HG02623 (cell line): ENCODE data around the gene SERINC3.
A peak's percentile ranks its signal among the peaks of the same experiment; 100 is the strongest.
"Not testable (repeated sequence)": the region's sequence is repeated elsewhere in the genome, so short reads cannot be mapped to it uniquely, and the experiment has no call there.

Source experiments
- ATAC-seq: cut with Tn5 transposase; IDR thresholded peaks from one replicate; pipeline ENCODE4 v1.9.1; 2021; ENCODE audit warnings: moderate library complexity; ENCODE audit not compliant: unreplicated experiment

SERINC3 gene

DNA sequence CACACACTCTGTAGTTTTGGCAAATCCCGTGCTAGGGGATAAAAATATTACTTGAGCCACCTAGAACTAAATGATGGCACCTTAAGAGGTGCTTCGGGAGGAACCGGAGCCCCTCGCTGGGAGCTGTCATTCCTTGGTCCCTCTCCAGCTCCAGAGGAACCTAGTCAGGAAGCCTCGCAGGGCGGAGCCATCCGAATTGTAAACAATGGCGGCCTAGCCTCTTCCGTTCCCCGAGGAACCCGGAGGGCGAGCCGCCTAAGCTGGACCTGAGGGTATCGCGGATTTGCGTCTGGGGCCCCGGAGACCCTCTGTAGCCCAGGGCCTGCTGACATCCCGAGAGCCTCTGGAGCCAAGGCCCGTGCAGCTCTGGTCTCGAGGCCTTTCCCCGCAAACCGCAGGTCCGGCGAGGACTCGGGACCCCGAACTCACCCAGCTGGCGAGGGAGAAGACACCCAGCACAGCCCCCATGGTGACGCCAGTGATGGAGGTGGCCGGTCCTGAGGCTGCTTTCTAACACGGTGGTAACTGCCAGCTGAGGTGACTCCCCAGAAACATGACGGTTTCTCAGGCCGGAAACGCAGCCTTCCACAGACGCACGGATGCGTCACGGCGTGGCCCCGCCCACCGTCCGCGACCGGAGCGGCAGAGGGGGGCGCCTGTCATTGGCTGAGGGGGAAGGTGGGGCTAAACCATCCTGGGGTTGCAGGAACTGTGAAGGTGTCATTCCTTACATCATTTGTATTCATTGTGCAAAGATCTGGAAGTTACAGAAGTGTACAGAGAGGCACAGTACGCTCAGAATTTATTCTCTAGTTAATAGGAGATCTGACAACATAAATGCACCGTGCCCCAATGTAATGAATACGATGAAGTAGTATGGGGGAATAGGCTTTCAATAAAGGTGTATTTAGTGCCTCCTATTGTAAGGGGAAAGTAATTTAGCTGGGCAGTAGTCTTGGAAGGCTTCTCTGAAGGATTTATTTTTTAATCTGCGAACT, at the start of gene SERINC3:
Gene SERINC3 (minus strand): TSS at position 587 of the 998 bp plus-strand sequence. CDS start 119 bp downstream, at position 468.
- peak; percentile 96 for ATAC-seq

DNA sequence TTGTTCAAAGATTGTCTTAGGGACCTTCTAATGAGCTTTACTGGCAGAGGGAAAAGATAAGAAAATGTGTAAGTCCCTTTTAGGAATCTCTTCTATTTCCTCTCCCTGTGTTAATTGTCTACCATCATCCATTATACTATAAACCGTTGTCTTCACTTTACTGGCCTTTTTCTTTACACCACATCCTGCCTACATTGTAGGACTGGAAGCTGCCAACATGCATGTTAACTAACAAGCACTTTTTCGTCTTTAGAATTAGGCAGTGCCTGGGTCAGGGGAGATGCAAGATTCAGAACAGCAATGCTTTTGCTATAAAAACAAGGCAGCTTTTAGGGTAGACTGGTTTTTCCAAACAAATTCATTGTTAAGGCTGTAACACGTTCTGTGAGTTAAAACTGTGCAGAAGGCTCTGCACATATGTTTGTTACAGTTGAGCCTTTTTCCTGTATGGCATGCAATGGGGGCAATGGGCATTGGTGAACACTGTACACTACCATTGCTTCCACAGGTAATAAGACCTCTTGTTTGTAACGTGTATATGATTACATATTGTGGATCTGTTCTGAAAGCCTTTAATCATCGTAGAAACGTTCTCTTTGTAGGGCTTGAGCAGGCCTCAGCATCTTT, 49.6 kb upstream of the SERINC3 start:
- no peak for ATAC-seq

DNA sequence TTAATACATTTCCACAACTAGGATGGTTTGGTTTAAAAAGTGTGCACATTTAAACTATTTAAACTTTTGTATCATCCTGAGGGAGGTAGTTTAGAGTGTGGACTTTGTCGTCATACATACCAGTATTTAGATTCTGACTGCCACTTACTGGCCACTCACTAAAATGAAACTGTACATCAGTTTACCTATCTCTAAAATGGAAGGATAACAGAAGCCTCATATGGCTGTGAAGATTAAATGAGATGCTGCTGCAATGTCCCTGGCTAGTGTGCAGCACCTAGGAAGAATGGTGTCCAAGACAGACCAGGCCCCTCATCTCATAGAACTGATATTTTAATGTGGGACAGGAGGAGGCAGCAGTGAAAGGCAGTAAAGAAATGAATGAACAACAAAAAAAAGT, 48.5 kb upstream of the SERINC3 start:
- ATAC-seq: no peak

GRCh38 chr20:44566811-44567210, 44.9 kb upstream of the SERINC3 start:
- ATAC-seq: no peak

DNA sequence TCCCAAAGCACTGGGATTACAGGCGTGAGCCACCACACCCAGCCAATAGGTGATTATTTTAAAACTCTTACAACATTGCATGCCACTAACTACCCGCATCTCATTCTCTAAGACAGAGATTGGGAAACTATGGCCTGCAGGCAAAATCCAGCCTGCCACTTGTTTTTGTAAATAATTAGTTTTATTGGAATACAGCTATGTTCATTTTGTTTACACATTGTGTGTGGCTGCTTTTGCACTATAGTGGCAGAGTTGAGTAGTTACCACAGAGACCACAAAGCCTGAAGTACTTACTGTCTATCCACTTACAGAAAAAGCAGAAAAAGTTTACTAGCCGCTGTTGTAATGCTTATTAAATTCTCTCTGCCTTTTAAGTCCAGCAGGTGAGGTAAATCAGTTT, 44.1 kb upstream of the SERINC3 start:
- no peak for ATAC-seq

DNA sequence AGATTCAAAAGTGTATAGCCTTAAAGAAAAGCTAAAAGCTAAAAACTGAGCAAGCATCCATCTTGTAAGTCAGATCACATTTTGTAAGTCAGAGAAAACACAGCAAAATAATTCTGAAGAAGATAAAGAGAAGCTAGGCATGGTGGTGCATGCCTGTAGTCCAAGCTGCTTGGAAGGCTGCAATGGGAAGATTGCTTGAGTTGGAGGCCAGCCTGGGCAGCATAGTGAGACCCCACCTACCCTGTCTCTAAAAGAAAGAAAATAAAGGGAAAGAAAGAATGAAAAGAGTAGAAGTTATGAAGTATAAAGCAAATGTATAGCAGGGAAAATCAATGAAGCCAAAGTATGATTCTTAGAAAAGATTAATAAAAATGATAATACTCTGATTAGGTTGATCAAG, 40.0 kb upstream of the SERINC3 start:
- no peak for ATAC-seq

- not testable (repeated sequence) for ATAC-seq
These were observed 38.9 kb upstream of the SERINC3 start for GRCh38 chr20:44560818-44561217.

GRCh38 chr20:44560229-44560628, 38.4 kb upstream of the SERINC3 start:
- ATAC-seq: no peak

DNA sequence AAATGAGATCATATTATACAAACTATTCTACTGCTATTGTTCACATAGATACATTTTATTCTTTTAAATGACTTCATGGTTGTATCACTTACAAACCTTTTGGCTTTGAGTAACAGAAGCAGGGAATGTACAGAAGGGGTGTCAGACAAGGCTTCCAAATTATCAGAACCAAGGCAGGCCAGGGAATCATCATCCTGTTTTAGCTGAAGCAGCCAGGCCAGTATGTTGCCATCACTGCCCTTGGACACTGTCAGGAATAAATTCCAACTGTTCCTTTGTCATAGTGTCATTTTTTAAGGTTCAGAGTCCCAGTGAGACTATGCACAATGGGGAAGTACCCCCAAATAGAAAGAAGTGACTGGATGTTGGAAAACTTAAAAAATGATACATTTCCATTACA, 37.4 kb upstream of the SERINC3 start:
- no peak for ATAC-seq

GRCh38 chr20:44552950-44553908, 31.4 kb upstream of the SERINC3 start:
- no peak for ATAC-seq

DNA sequence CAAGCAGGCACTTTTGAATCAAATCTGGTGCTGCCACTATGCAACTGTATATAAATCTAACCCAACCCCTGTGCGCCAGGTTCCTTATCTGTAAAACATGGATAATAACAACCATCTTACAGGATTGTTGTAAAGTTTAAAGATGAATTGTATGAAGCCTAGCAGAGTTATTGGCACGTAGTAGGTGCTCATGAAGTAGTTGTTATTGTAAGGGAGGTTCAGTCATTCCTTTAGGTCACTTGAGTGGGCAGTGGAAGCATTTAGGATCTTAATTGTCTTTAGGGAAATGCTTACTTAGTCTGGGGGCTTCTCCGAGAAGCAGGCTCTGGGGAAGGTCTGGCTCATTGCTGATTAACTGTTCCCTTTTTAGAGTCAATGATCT, 30.7 kb upstream of the SERINC3 start:
- no peak for ATAC-seq

DNA sequence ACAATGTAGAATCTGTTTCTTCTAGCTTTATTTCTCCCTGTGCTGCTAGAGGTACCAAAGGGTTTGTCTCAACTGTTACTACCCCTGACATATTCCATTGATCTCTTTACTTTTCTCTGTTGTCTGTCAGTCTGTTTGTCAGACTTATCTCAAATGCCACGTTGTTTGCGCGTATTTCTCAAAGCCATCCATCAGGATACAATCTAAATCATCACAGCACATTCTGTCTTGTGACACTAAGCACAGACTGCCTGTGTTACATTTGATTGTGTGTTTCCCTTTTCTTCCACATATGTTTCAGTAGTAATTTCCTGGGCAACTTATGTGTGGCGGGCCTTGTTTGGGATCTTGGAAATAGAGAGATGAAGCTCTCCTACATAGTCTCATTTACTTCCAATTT, 30.2 kb upstream of the SERINC3 start:
- ATAC-seq: no peak

GRCh38 chr20:44549123-44549522, 27.3 kb upstream of the SERINC3 start:
- no peak for ATAC-seq

- ATAC-seq: no peak
These were observed 25.5 kb upstream of the SERINC3 start for GRCh38 chr20:44547419-44547818.

- ATAC-seq: no peak
These were observed 22.4 kb upstream of the SERINC3 start for GRCh38 chr20:44544263-44544662.

- no peak for ATAC-seq
These were observed 21.5 kb upstream of the SERINC3 start for GRCh38 chr20:44543358-44543757.

- no peak for ATAC-seq
These were observed 21.0 kb upstream of the SERINC3 start for GRCh38 chr20:44542890-44543289.

GRCh38 chr20:44541992-44542391, 20.1 kb upstream of the SERINC3 start:
- ATAC-seq: no peak

GRCh38 chr20:44540834-44541233, 19.0 kb upstream of the SERINC3 start:
- ATAC-seq: no peak

GRCh38 chr20:44537993-44538392, 16.1 kb upstream of the SERINC3 start:
- no peak for ATAC-seq

DNA sequence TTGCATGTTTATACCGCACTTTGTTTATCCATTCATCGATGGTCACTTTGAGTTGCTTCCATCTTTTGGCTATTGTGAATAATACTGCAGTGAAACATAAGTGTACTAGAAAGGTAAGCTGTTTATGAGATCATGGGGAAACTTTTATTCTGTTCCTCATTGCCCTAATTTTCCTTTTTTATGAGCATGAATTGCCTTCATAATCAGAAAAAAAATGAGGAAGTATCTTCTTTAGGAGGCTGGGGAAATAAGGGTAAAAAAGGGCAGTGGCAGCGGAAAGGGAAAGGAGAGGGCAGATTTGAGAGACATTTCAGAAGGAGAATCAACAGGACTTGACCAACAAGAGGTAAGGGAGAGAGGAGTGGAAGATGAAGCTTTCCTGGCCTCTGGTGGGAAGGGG, 14.3 kb upstream of the SERINC3 start:
- ATAC-seq: no peak
